Hematopoietic multipotent progenitor cell treated with erythropoietin and hydrocortisone succinate and interleukin-3 and kit ligand, for 15 days (in vitro differentiated cells): ENCODE data around the gene FAM240B.

Experiments
- DNase-seq: peaks from one replicate; pipeline ENCODE4 v3.0.0-alpha.2; 2015; ENCODE audit warnings: low spot score

Gene FAM240B

GRCh38 chr9:38699337-38699736, 20.6 kb downstream of the FAM240B start:
- DNase-seq: no peak

DNA sequence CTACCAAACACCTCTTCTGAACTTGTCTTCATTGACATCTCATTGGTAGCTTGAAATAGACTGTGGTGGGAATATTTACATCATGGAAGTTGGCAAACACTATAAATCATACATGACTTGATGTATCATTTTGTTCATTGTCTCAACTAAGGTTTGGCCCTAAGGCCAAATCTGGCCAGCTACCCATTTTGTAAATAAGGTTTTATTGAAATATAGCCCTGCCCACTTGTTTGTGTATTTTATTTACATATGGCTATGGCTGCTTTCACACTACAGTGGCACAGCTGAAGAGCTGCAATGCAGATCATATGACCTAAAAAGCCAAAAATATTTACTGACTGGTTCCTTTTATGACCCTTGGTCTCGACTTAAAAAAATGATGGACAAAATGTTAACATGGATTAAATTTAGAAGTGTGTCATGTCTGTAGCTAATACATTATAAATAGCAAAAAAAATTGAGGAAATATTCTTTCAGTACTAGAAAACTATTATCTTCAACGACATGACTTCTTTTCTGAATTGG, 22.1 kb downstream of the FAM240B start:
- DNase-seq: no peak

DNA sequence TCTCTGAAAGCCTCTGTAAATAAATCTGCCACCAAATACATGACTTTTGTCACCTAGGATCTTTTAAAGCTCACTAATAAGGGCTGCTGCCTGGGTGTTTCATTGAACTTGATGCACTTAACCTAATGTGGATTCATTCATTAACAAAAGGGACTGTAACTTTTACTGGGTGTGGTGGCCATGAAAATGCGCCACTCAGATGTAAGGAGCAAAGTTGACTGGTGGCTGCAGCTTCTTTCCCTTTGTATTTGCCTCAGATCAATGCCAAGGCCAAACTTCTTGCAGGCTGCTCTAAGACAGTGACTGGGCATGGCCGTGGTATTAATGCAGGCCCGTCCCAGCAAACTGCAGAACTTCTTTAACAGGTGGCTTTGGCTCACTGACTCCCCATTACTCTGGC, 22.9 kb downstream of the FAM240B start:
- DNase-seq: no peak

GRCh38 chr9:38694676-38695075, 25.3 kb downstream of the FAM240B start:
- DNase-seq: no peak

- no peak for DNase-seq
Observed at GRCh38 chr9:38692707-38693106, 27.2 kb downstream of the FAM240B start.

GRCh38 chr9:38690574-38690973, 29.4 kb downstream of the FAM240B start:
- no peak for DNase-seq

DNA sequence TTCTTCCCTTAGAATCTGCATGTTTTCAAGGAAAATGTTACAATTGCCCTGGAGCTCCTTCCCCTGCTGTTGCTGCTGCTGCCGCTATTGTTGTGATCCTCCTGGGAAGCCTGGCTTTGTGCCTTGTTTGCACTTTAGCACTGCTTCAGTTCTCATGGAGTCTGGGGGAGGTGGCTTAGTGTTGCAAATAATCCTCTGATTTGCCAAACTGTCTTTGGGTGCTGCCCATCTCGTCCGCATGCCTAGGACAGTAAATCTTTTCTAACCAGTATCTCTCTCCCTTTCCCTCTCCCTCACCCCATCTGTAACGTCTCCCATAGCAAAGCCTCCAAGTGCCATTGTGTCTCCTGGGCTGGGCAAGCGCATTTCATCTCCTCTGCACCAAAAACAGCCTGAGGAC, 30.3 kb downstream of the FAM240B start:
- no peak for DNase-seq

DNA sequence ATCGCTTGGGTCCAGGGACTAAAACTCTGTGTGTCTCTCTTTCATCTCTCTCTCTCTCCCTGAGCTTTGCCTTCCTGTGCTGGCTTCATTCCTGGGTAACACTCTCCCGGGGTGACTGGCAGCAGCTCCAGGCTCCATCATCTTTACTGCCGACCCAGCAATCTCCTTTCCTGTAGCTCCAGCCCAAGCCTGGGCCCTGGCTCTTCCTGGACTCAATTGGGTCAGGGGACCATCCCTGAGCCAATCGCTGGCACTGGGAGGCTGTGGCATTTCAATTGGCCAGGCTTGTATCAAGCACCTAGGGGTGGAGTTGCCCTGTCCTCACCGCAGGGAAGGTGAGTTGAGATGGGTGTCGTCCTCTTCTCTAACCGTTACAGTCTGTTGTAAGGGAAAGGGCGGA, 31.9 kb downstream of the FAM240B start:
- DNase-seq: no peak

DNA sequence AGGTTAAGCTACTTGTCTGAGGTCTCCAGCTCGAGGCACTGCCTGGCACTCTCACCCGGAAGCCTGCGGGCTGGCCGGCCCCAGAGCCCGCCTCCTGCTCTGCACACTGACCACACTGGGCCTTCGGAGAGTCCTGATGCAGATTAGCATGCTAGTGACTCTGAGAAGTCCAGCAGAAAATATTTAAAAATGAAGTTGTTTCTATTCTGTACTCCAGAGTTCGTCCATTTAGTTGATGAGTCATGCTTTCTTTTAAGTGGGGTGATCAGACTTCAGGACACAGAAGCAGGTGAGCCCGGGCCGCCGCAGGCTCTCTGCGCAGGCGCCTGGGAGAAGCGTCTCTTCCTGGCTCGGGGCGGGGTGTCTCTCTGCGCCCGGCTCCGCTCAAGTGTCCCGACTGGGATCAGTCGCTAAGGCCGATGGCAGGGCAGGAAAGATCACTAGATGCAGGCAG, 32.5 kb downstream of the FAM240B start:
- no peak for DNase-seq

GRCh38 chr9:38686933-38687332, 33.0 kb downstream of the FAM240B start:
- DNase-seq: no peak

- DNase-seq: no peak
Observed at GRCh38 chr9:38685535-38685934, 34.4 kb downstream of the FAM240B start.

- no peak for DNase-seq
Observed at GRCh38 chr9:38683336-38683735, 36.6 kb downstream of the FAM240B start.

DNA sequence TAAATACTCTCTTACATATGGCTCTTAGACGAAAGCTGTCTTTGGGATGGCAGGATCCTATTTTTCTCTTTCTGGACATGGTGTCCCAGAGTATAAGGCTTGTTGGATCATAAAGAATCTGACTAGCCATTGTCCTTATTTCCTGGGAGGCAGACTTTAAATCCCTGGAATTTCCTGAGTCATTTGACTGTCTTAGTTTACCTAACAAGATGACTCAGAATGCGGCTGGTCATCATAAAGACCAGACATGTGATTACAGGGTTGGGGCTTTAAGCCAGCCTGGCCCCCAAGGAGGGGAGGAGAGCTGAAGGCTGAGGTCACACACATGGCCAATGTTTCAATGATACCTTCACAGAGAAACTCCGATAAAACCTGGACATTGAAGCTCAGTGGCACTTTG, 37.2 kb downstream of the FAM240B start:
- DNase-seq: no peak

DNA sequence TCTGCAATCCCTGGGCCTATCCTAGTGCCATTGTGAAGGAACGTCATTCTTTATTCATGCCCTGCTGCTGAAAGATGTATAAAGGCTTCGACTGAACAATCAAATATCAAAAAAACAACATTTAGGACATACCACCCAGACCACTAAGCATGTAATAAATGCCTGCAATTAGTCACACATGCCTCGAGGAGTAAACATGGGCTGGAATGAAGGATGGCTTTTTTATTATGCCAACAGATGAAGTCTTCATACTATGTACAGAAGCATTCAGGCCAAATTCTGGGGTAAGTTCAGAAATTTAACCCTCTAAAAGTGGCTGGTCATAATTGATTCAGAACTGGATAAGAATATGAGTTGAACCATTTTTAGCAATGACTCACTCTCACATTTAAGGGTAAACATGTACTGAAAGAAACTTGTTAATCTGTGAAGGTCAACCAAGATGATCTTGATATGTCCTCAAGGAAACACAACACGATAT, 38.1 kb downstream of the FAM240B start:
- DNase-seq: no peak

GRCh38 chr9:38680837-38681445, 39.0 kb downstream of the FAM240B start:
- DNase-seq: no peak

DNA sequence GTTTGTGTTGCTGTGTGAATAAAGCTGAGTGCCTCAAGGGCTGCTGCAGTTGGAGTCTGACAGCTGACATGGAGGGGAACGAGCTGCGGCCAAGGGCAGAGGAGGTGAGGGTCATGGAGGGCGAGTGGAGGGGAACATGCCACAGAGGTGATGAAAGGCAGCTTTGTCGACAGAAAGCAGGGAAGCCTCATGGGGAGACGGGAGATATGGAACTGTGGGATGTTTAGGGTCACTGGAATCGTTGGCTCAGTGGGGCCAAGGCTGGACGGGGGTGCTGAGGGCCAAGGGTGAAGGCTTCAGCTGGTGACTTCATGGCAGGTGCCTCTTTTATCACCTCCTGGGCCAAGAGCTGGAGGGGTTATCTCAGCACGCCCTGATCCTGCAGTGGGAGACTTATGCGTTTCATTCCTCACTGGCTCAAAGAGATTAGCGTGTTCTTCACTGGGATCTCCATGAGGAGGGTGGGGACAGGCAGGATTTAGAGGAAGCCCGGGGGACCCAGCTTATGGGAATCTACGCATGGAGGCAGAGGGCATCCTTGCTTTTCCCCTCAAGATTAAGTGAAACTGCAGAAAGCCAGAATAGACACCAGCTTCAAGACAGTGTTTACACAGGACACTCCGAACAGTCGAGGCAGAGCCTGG, 42.2 kb downstream of the FAM240B start:
- no peak for DNase-seq

DNA sequence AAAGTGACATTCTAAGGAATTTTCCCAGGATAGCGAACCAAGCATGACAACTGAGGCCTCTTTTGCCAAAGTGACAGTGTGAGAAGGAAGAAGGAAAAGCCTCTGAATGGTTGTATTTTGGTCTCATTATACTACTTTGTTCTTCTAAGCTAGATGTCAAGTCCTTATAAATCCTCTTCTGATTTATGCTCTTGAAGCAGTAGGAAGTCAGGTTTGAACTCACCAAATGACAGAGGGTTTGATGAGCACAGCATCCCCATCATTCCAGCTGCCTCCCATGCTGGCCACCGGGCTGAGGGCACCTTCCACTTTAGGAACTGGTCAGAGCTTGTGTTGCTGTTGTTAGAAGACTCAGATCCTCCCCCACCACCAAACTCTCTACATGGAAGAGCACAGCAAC, 44.1 kb downstream of the FAM240B start:
- no peak for DNase-seq

DNA sequence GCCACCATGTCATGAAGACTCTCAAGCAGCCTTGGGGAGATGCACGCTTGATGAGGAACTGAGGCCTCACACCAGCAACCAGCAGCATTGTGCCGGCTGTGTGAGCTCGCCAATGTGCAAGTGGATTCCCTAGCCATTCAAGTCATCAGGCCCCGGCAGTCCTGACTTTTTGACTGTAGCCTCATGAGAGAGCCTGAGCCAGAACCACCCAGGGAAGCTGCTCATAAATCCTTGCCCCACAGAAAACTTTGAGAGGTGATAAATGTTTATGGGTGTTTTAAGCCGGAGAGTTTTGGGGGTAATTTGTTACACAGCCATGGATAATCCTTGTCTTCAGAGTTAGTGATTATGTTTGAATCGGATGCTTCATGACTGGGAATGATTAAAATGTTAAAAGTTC, 44.7 kb downstream of the FAM240B start:
- no peak for DNase-seq

DNA sequence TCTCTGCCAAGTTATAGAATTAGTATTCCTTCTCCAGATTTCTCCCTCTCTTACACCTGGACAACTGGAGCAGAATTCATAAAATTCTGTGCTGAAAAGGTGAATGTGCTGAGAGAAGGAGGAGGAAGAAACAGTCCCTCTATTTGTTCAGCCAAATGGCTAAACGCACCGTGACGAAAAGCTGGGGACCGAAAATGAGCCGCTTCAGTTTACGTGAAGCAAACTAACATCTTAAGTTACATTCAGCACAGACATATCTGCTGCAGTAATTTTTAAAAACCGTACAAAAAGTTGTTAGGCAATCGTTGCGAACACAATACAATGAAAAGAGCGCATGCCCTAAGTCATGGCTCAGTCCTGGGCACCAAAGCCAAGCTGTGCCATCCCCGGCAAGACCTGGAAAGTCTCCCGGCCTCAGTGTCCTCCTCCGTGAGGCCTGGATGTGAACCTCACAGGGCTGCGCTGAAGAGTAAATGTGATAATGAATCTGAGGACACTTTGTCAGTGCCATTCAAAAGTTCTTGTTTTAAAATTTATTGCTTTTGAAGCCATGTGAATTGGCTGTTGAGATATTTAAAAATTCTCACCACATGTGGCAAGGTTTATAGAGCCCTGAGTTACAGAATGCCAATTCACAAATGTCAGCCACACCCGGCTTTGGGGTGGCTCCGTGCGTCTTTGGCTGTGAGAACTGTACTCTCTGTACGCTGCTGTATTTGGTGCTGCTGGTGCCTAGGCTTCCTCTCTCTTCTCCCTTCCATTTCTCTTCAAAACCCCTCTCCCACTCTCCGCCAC, 46.3 kb downstream of the FAM240B start:
- DNase-seq: no peak

GRCh38 chr9:38671748-38672147, 48.2 kb downstream of the FAM240B start:
- no peak for DNase-seq

GRCh38 chr9:38671372-38671731, 48.6 kb downstream of the FAM240B start:
- DNase-seq: no peak

DNA sequence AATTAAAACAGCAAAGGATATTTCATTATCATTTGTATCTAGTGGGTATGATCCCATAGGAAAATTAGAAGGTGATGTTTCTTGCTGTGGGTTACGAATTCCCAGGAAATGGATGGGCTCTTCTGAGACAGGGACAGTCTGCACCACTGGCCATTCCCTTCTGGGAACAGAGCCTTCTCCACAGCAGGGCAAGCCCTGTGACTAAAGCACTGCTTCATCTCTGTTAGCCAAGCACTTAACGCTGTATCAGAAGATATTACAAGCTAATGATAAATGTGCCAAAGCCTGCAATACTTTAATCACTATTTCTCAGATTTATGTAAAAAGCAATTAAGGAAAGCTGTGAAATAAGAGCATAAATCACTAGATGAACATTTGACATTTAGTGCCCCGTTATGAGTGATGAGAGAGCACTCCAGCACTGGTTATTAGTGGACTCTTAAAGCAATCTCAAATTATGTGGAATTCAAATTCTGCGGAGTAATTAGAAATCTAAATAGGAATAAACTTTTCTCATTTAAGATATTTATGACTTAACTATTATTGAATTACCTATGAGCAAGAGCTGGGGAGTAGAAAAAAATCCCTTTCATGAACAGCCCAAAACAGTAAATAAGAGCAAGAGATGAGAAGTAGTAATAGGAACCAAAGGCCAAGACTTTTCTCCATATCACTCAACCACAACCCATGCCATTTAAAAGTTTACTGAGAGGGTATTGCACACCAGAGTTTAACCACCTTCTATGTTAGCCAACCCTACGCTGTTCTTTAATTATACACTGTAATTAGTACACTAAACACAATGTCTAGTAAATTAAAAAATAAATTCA, 49.2 kb downstream of the FAM240B start:
- DNase-seq: no peak
